ENCODE results near the gene RHOT2.

Gene RHOT2

GRCh38 chr16:671353-672131 lies 3.6 kb downstream of the RHOT2 start:
- DNase-seq, result no peak

- DNase-seq, result no peak
Observed at GRCh38 chr16:672371-672770, 4.4 kb downstream of the RHOT2 start.

GRCh38 chr16:672851-673250 lies 4.9 kb downstream of the RHOT2 start:
- DNase-seq, result no peak

GRCh38 chr16:673399-673991 lies 5.6 kb downstream of the RHOT2 start:
- DNase-seq, result no peak

GRCh38 chr16:674214-674881 lies 6.4 kb downstream of the RHOT2 start:
- no peak for DNase-seq

- DNase-seq, result no peak
Observed at GRCh38 chr16:674968-675883, 7.3 kb downstream of the RHOT2 start, which contains the start of gene RHBDL1. RHBDL1 (plus strand) TSS chr16:675671; CDS start chr16:675791, 120 bp downstream.

GRCh38 chr16:675884-676564 lies 8.1 kb downstream of the RHOT2 start:
- no peak for DNase-seq

- DNase-seq, result no peak
Observed at GRCh38 chr16:676565-676902, 8.6 kb downstream of the RHOT2 start.

GRCh38 chr16:676913-677312 lies 9.0 kb downstream of the RHOT2 start:
- no peak for DNase-seq

- no peak for DNase-seq
Observed at GRCh38 chr16:677316-678190, 9.6 kb downstream of the RHOT2 start.

- no peak for DNase-seq
Observed at GRCh38 chr16:678209-678857, 10.4 kb downstream of the RHOT2 start.

GRCh38 chr16:678858-679813 lies 11.2 kb downstream of the RHOT2 start:
- peak; percentile 27 for DNase-seq

- peak; percentile 49 for DNase-seq
Observed at GRCh38 chr16:679814-680624, 12.1 kb downstream of the RHOT2 start, which contains the start of gene STUB1. STUB1 (plus strand) TSS chr16:680410; CDS start chr16:680526, 116 bp downstream.

- DNase-seq, result no peak
Observed at GRCh38 chr16:680625-680945, 12.7 kb downstream of the RHOT2 start.

- no peak for DNase-seq
Observed at GRCh38 chr16:680967-681745, 13.2 kb downstream of the RHOT2 start.

GRCh38 chr16:681746-682427 lies 14.0 kb downstream of the RHOT2 start:
- no peak for DNase-seq

Measured in NCI-H1694 treated with DMSO at 0.1 percent for 48 hours (cell line).